Measurements from ENCODE around the gene HCFC1R1. TPM values are rescaled to one million over a fixed set of nuclear protein-coding genes. Genes with fewer than 3 reads are reported as not detected.

Gene HCFC1R1
- polyA plus RNA-seq, 12 donors: 82.4 to 162 (median 104) TPM; not detected in 1

- no peak for DNase-seq
These were observed 22.3 kb upstream of the HCFC1R1 start, which contains the start of gene MMP25 for GRCh38 chr16:3045758-3046640. TSS of gene MMP25 (plus strand) at chr16:3046561. CDS start at chr16:3046918, 357 bp downstream.

- DNase-seq: no peak
These were observed 21.0 kb upstream of the HCFC1R1 start for GRCh38 chr16:3044708-3045107.

- no peak for DNase-seq
These were observed 18.6 kb upstream of the HCFC1R1 start for GRCh38 chr16:3042376-3042775.

- DNase-seq: no peak
These were observed 15.2 kb upstream of the HCFC1R1 start for GRCh38 chr16:3038896-3039295.

GRCh38 chr16:3038256-3038655, 14.5 kb upstream of the HCFC1R1 start:
- DNase-seq: no peak

GRCh38 chr16:3036726-3037315, 13.1 kb upstream of the HCFC1R1 start, which contains the start of gene BICDL2:
TSS of gene BICDL2 (minus strand) at chr16:3036944. CDS start at chr16:3035496, 1,448 bp downstream.
- DNase-seq: no peak

- no peak for DNase-seq
These were observed 12.4 kb upstream of the HCFC1R1 start for GRCh38 chr16:3035972-3036725.

- no peak for DNase-seq
These were observed 11.7 kb upstream of the HCFC1R1 start for GRCh38 chr16:3035289-3035971.

GRCh38 chr16:3032624-3033023, 8.9 kb upstream of the HCFC1R1 start:
- DNase-seq: no peak

GRCh38 chr16:3030222-3031212, 6.8 kb upstream of the HCFC1R1 start:
- DNase-seq: no peak

GRCh38 chr16:3029491-3030221, 5.9 kb upstream of the HCFC1R1 start:
- no peak for DNase-seq

- DNase-seq: no peak
These were observed 5.1 kb upstream of the HCFC1R1 start for GRCh38 chr16:3028716-3029319.

GRCh38 chr16:3027983-3028715, 4.4 kb upstream of the HCFC1R1 start:
- peak; percentile 60 for DNase-seq

- DNase-seq: no peak
These were observed 3.7 kb upstream of the HCFC1R1 start for GRCh38 chr16:3027489-3027795.

GRCh38 chr16:3026609-3027488, 3.1 kb upstream of the HCFC1R1 start:
- DNase-seq: no peak

GRCh38 chr16:3026003-3026378, 2.2 kb upstream of the HCFC1R1 start:
- no peak for DNase-seq
